H9 (cell line): ENCODE data around the gene TGFB1I1. TPM values are rescaled to one million over a fixed set of nuclear protein-coding genes. Genes with fewer than 3 reads are reported as not detected.

Experiments used
- DNase-seq: peaks from one replicate; pipeline ENCODE4 v3.0.0-alpha.2; 2017
- H2AFZ ChIP-seq: one replicate; pipeline ENCODE4 v1.6.1; 2013; ENCODE audit warnings: mild to moderate bottlenecking, low read length, control low read depth, moderate library complexity
- H2AK5ac ChIP-seq: 2 replicates; pipeline ENCODE4 v1.6.1; 2013; ENCODE audit warnings: low read length, control low read depth, mixed read lengths; ENCODE audit not compliant: insufficient read length
- H2BK120ac ChIP-seq: one replicate; pipeline ENCODE4 v1.6.1; 2013; ENCODE audit warnings: low read depth, mild to moderate bottlenecking, low read length, control low read depth, inconsistent platforms; ENCODE audit not compliant: poor library complexity, severe bottlenecking
- H2BK12ac ChIP-seq: 2 replicates; pipeline ENCODE4 v1.6.1; 2013; ENCODE audit warnings: low read length, control low read depth, mixed read lengths, low read depth; ENCODE audit not compliant: insufficient read length
- H2BK15ac ChIP-seq: 2 replicates; pipeline ENCODE4 v1.6.1; 2013; ENCODE audit warnings: low read depth, low read length, control low read depth
- H2BK20ac ChIP-seq: one replicate; pipeline ENCODE4 v1.6.1; 2013; ENCODE audit warnings: low read depth, mild to moderate bottlenecking, low read length, control low read depth, inconsistent platforms; ENCODE audit not compliant: poor library complexity, severe bottlenecking
- H2BK5ac ChIP-seq: 2 replicates; pipeline ENCODE4 v1.6.1; 2013; ENCODE audit warnings: low read length, control low read depth, mixed read lengths; ENCODE audit not compliant: insufficient read length
- H3K14ac ChIP-seq: 2 replicates; pipeline ENCODE4 v1.6.1; 2013; ENCODE audit warnings: low read length, control low read depth; ENCODE audit not compliant: insufficient read depth
- H3K18ac ChIP-seq: 2 replicates; pipeline ENCODE4 v1.6.1; 2013; ENCODE audit warnings: low read depth, mild to moderate bottlenecking, mixed read lengths, low read length, control low read depth; ENCODE audit not compliant: insufficient read length
- H3K23ac ChIP-seq: 2 replicates; pipeline ENCODE4 v1.6.1; 2013; ENCODE audit warnings: low read length, control low read depth, mixed read lengths, low read depth; ENCODE audit not compliant: insufficient read length
- H3K23me2 ChIP-seq: 2 replicates; pipeline ENCODE4 v1.6.1; 2013; ENCODE audit warnings: low read depth, mild to moderate bottlenecking, mixed read lengths, low read length, control low read depth; ENCODE audit not compliant: insufficient read length, poor library complexity, severe bottlenecking
- H3K27ac ChIP-seq: 2 replicates; pipeline ENCODE4 v1.5.1; 2013; ENCODE audit warnings: low read length, control low read depth, mixed read lengths, low read depth; ENCODE audit not compliant: insufficient read length
- H3K27me3 ChIP-seq: 2 replicates; pipeline ENCODE4 v1.6.1; 2013; ENCODE audit warnings: low read length, control low read depth, inconsistent platforms; ENCODE audit not compliant: insufficient read depth
- H3K4ac ChIP-seq: 2 replicates; pipeline ENCODE4 v1.6.1; 2013; ENCODE audit warnings: low read depth, mild to moderate bottlenecking, control low read depth, inconsistent platforms, low read length, moderate library complexity
- H3K4me1 ChIP-seq: 2 replicates; pipeline ENCODE4 v1.6.1; 2013; ENCODE audit warnings: low read length, control low read depth, inconsistent platforms; ENCODE audit not compliant: insufficient read depth
- H3K4me2 ChIP-seq: 2 replicates; pipeline ENCODE4 v1.6.1; 2013; ENCODE audit warnings: low read length, control low read depth, mixed read lengths; ENCODE audit not compliant: insufficient read length, insufficient read depth
- H3K56ac ChIP-seq: 2 replicates; pipeline ENCODE4 v1.6.1; 2013; ENCODE audit warnings: low read depth, mild to moderate bottlenecking, mixed read lengths, low read length, control low read depth; ENCODE audit not compliant: insufficient read length
- H3K79me1 ChIP-seq: 2 replicates; pipeline ENCODE4 v1.6.1; 2013; ENCODE audit warnings: low read depth, mild to moderate bottlenecking, moderate library complexity, low read length, control low read depth, inconsistent platforms; ENCODE audit not compliant: insufficient read depth, poor library complexity, severe bottlenecking
- H3K79me2 ChIP-seq: 2 replicates; pipeline ENCODE4 v1.6.1; 2013; ENCODE audit warnings: low read length, control low read depth, inconsistent platforms; ENCODE audit not compliant: insufficient read depth
- H3K9ac ChIP-seq: 2 replicates; pipeline ENCODE4 v1.6.1; 2013; ENCODE audit warnings: low read length, control low read depth, mixed read lengths; ENCODE audit not compliant: insufficient read length; ENCODE audit errors: extremely low read depth
- H3K9me3 ChIP-seq: one replicate; pipeline ENCODE4 v1.6.1; 2013; ENCODE audit warnings: low read depth, low read length, inconsistent platforms; ENCODE audit not compliant: control insufficient read depth
- H3T11ph ChIP-seq: one replicate; pipeline ENCODE4 v1.6.1; 2013; ENCODE audit warnings: mild to moderate bottlenecking, low read length, control low read depth, inconsistent platforms
- H4K20me1 ChIP-seq: one replicate; pipeline ENCODE4 v1.6.1; 2013; ENCODE audit not compliant: control insufficient read depth, insufficient read length, insufficient read depth
- H4K5ac ChIP-seq: 2 replicates; pipeline ENCODE4 v1.6.1; 2013; ENCODE audit warnings: low read depth, mild to moderate bottlenecking, mixed read lengths, low read length, control low read depth; ENCODE audit not compliant: insufficient read length
- H4K8ac ChIP-seq: replicated peaks from 2 replicates; pipeline ENCODE4 v1.6.1; 2013; ENCODE audit warnings: low read length, control low read depth, mixed read lengths, low read depth; ENCODE audit not compliant: insufficient read length
- H4K91ac ChIP-seq: 2 replicates; pipeline ENCODE4 v1.6.1; 2013; ENCODE audit warnings: low read depth, mild to moderate bottlenecking, moderate library complexity, mixed read lengths, low read length, control low read depth; ENCODE audit not compliant: insufficient read length
- H3K27ac Mint-ChIP-seq, 3 experiments: 2 replicates in 2 of 3; 3 replicates in 1 of 3; pipeline ENCODE4 v1.8.0; 2020 to 2021; ENCODE audit warnings: mixed read lengths in 3 of 3, mild to moderate bottlenecking in 1 of 3, moderate library complexity in 1 of 3
- H3K27me3 Mint-ChIP-seq: 2 replicates; pipeline ENCODE4 v1.8.0; 2021; ENCODE audit warnings: low read depth, mild to moderate bottlenecking, moderate library complexity, mixed read lengths
- H3K36me3 Mint-ChIP-seq, 3 experiments: 2 replicates in 2 of 3; 3 replicates in 1 of 3; pipeline ENCODE4 v1.8.0; 2020 to 2021; ENCODE audit warnings: low read depth in 3 of 3, mixed read lengths in 3 of 3; ENCODE audit not compliant: insufficient read depth in 1 of 3
- H3K4me1 Mint-ChIP-seq, 2 experiments: 2 replicates each; pipeline ENCODE4 v1.8.0; 2020; ENCODE audit warnings: mixed read lengths in 2 of 2
- H3K4me3 Mint-ChIP-seq, 2 experiments: 2 replicates in 1 of 2; 3 replicates in 1 of 2; pipeline ENCODE4 v1.8.0; 2020 to 2021; ENCODE audit warnings: mild to moderate bottlenecking in 2 of 2, mixed read lengths in 2 of 2, moderate library complexity in 1 of 2
- H3K9me3 Mint-ChIP-seq, 2 experiments: 2 replicates in 1 of 2; 3 replicates in 1 of 2; pipeline ENCODE4 v1.8.0; 2020; ENCODE audit warnings: mild to moderate bottlenecking in 2 of 2, mixed read lengths in 2 of 2, moderate library complexity in 1 of 2
- CTCF ChIP-seq: fragments of 200-600 bp; sonication (generic); conservative IDR thresholded peaks from 3 replicates; pipeline ENCODE4 v1.8.0; 2021; ENCODE audit warnings: antibody characterized with exemption, mild to moderate bottlenecking
- WGBS: extraction: QIAGEN DNeasy Blood & Tissue Kit; methylation state at CpG from one replicate; pipeline ENCODE4 v1.1.7; 2013; ENCODE audit warnings: missing lambda C conversion rate, low lambda C conversion rate, mixed read lengths; ENCODE audit not compliant: insufficient read length; ENCODE audit errors: extremely low coverage; 5-methylcytosine and 5-hydroxymethylcytosine counted together
- total RNA-seq: library from RNA; stranded (reverse); gene quantifications from 2 replicates; pipeline ENCODE4 v1.2.1, GENCODE V29; 2021

The TGFB1I1 gene
- total RNA-seq, 1 experiment from 2014 or later, result 15.4 TPM

GRCh38 chr16:31456988-31457360, 15.0 kb upstream of the TGFB1I1 start:
- Histone ChIP-seq H3K18ac (no peak overlapping the region), H3K79me1 (peaks cover 4% of the 10 kb centered on the region), H3K23me2 (peaks cover 8% of the 10 kb centered on the region), H4K8ac (no peak overlapping the region), H2BK12ac (no peak overlapping the region), H3K9me3 (no peaks in the 10 kb centered on the region), H3K27ac (no peak overlapping the region), H3K23ac (no peak overlapping the region), H2BK20ac (no peak overlapping the region), H3K4me2 (no peak overlapping the region), H2BK120ac (no peak overlapping the region), H4K5ac (no peak overlapping the region), H4K91ac (no peak overlapping the region), H3K14ac (no peak overlapping the region), H3K4ac (no peak overlapping the region), H3K9ac (no peak overlapping the region), H3K27me3 (no peaks in the 10 kb centered on the region), H3T11ph (no peak overlapping the region), H3K56ac (no peak overlapping the region), H2AK5ac (no peak overlapping the region), H3K4me1 (peaks cover 9% of the 10 kb centered on the region; the same call in 1 of the 2 replicates), H2BK5ac (no peak overlapping the region), H2BK15ac (no peak overlapping the region), H4K20me1 (no peaks in the 10 kb centered on the region), H3K79me2 (no peaks in the 10 kb centered on the region; the same call in 1 of the 2 replicates), H2AFZ (no peak overlapping the region)
- peak overlapping the region in 1 of 2 experiments; percentile 92; a peak in 1 of 5 replicates for H3K4me3 Mint-ChIP-seq
- no peaks in the 10 kb centered on the region for H3K27me3 Mint-ChIP-seq
- H3K4me1 Mint-ChIP-seq, result peaks cover 37 to 45% of the 10 kb centered on the region in 2 experiments
- no peaks in the 10 kb centered on the region for H3K9me3 Mint-ChIP-seq
- TF ChIP-seq CTCF, result no peak
- DNase-seq, result no peak
- peaks cover 0 to 5% (median 0%) of the 10 kb centered on the region in 3 experiments; a peak in 4 of 7 replicates for H3K36me3 Mint-ChIP-seq
- WGBS, result no CpG with 5 or more reads among the region's 8 CpGs
- no peak overlapping the region for H3K27ac Mint-ChIP-seq
